ENCODE results near the gene STIMATE.

The STIMATE gene

DNA sequence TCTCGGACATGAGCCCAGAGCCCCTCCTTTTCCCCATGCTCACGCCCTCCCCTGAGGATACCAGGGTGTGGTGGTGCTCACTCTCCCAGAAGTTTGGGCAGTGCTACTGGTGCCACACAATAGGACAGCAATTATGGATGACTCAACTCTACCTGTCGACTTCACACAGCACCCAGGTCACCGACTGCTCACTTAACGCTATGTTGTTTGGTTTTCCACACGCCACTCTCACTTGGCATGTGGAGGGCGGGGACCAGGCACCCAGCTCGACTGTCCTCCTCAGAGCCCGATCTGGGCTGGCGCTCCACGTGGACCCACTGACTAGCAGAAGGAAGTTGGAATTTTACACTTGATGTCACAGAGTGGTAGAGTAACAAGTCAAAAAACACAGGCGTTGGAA, 30.9 kb downstream of the STIMATE start:
- DNase-seq (ENCODE audit: low spot score): no peak

DNA sequence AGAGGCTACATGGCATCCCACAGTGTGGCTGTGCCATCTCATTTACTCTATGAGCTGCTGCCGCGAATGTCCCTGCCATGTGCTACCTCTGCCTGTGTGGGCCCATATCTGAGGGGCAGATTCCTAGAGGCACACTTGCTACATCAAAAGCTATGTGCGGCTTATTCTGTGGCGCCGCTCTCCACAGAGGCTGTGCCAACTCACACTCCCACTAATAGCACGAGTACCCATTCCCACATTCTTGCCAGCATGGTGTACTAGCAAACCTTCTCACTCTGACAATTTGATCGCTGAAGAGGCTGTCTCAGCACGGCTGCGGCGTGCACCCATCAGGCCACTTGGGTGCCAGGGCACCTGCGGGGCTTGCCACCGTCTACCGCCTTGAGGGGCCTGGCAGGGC, 31.4 kb downstream of the STIMATE start:
- no peak for DNase-seq (ENCODE audit: low spot score)

DNA sequence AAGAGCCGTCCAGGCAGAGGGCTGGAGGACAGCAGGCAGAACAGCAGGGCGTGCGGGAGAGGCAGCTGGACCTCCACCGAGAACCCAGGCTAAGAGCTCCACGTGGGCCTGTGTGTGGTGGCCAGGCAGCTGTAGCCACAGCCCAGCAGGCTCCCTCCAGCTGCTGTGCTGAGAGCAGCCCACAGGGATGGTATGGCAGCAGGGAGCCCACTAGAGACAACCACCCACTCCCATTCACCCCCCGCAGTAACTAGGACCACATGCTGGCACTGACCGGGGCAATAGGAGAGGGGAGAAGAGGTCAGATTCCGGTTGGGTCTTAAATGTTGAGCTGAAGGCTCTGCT, 37.0 kb downstream of the STIMATE start:
- no peak for DNase-seq (ENCODE audit: low spot score)

DNA sequence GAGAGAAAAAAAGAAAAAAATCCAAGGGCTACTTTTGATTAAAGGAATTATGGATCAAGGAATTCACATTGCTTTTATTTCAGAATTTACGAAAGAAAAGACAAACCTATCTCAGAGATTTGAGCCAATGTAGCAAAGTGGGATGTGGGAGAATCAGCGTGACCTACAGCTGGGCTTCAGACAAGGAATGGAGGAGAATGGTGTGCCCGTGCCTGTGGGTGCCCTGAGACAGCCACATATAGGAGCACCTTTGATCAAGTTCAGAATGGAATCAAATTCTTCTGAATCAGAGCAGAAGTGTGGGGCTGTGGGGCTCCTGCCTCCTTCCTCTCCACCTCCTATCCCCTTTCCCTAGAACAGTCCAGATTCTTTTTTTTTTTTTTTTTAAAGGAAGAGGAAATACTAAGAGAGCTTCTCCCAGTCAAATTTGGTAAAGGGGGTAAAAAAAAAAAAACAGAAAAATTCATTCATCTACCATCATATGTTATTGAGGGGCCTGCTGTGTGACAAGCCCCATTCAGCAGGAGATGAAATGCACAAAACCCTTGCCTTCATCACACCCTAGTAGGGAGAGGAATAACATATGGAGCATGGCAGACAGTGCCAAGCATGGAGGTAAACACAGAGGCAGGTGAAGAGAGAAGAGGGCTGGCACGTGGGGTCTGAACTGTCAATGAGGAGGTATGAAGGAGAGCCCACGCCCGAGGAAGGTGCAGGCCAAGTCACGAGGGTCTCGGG, 37.5 kb downstream of the STIMATE start:
- no peak for DNase-seq (ENCODE audit: low spot score)

DNA sequence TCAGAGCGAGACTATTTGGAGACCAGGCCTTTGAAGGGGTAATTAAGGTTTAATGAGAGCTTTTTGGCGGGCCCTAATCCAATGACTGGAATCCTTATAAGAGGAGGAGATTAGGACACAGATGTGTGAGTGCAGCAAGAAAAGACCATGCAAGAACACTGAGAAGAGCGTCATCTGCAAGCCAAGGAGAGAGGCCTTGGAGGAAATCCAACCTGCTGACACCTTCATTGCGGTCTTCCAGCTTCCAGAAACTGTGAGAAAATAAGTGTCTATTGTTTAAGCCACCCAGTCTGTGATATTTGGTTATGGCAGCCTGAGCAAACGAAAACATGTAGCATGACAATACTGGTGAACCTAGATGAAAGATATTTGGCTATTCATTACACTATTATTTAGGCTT, 39.5 kb downstream of the STIMATE start:
- DNase-seq (ENCODE audit: low spot score): no peak

DNA sequence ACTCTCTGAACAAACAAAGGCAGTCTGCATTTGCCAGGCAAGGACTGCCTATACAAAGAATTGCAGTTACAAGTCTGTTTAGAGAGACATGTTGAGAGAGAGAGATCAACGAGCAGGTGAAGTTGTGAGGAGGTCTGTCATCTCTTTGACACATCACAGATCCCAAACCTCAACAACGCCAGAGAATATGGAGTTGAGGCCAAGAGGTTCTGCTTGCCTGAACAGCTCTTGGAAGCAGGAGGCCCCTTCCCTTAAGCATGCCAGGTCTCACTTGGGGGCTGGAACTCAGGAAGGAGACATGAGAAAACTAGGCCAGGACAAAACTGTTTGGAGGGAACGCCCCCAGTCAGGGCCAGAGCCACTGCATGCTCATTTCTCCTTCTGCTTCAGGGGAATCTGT, 40.2 kb downstream of the STIMATE start:
- DNase-seq (ENCODE audit: low spot score): no peak

DNA sequence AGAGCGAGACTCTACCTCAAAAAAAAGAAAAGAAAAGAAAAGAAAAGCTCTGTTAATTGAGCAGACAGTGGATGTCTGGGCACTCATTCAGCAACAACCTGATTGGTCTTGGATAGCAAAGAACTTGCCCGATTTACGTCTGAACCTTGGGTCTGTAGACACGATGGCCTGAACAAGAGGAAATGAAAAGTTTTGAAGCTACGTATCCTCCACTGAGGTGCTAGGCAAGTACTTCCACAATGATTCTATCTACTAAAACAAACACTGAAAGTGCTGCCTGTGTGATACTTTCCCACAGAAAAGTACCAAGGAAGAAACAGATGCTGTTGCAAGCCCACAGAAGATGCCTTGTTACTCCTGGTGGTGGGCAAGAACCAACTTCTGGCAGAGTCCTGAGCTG, 40.7 kb downstream of the STIMATE start:
- no peak for DNase-seq (ENCODE audit: low spot score)

DNA sequence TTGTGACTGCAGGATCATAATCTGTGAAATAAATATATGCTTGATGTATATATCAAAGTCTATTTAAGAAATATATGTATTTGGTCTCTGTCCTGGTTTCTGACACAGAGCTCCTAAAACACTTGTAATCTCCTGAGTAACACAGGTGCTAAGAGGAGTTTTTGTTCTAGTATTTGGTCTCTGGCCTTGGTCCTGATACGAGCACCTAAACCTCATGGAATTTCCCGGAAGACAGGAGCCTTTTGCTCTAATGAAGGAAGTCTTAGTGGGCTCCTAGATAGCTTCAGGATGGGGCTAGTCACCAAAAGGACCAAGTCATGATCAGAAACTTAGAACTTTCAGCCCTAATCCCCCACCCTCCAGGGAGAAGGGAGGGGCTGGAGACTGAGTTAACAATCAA, 43.3 kb downstream of the STIMATE start:
- DNase-seq (ENCODE audit: low spot score): no peak

DNA sequence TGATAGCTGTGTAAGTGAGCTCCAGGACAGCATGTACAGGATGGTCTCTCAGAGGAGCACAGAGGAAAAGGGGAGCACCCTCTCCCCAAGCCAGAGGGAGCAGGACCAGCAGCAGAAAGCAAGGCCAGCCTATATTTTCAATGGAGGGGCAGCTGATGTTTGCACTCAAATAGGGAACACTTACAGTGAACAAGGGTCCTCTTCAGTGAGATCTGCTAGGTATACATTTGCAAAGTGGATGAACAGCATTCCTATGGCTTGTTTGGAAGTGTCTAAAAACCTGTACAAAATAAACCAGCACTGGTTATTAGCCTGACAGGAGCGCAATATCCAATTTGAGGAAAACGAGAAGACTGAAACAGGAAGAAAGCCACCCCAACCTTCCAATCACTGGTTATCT, 44.9 kb downstream of the STIMATE start:
- no peak for DNase-seq (ENCODE audit: low spot score)

DNA sequence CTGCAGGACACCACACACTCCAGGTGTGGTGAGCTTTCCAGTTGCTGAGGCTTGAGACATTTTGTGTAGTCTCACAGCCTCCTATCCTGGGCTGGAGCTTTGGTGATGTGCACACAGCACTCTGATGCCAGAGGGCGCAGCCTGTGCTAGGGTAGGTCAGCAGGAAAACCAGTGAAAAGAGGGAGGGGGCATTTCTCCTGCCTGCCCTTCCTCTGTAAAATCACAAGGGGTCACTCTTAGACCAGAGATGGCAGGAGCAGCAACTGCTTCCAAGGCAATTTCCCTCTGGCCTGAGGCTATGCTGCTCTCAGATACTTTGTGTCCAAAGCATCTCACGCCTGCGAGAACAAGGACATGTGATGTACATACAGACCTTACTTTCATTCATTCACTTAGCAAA, 46.0 kb downstream of the STIMATE start:
- DNase-seq (ENCODE audit: low spot score): no peak

DNA sequence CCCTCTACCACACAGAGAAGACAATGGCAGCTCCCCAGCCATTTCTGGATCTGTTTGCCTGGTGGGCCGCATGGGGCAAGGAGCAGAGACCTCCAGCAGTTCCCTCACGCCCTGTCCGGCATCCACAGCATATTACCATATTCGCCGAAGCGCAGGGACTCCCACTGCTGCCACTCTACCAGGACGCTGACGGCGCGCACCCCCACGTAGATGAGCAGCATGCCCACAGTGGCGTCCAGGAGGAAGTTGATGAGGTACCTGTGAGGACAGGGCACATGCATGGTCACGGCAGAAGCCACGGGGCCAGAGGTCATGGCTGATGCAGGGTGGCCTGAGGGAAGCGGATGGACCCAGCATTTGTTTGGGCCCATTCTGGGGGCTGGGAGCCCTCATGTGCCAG, 47.7 kb downstream of the STIMATE start:
- no peak for DNase-seq (ENCODE audit: low spot score)

DNA sequence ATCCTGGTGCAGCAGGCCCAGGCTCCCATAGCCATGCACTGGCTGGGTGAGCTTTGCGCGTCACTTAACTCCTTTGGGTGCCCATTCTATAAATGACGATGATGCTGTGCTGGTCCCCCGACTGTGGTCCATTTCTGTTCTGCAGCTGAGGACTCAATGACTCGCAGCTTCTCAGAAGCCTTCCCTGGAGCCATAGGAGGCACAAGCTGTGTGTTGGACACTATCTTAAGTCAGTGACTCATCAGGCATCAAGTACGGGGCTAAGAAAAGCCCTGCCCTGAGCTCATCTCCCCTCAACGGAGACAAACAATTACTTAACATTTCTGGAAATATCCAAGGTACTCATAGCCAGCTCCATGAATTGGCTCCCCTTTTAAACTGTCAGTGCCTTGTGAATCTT, 48.7 kb downstream of the STIMATE start:
- no peak for DNase-seq (ENCODE audit: low spot score)

DNA sequence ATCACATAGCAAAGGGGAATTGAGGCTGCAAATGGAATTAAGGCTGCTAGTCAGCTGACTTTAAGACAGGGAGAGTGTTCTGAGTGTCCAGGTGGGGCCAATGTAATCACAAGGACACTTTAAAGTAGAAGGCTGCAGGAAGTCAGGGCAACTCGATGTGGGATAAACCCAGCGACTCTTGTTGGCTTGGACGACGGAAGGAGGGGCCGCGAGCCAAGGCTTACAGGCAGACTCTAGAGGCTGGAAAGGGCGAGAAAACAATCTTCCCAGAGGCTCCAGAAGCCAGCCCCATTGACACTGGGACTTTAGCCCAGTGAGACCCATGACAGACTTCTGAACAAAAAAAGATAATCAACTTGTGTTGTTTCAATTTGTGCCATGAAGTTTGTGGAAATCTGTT, 49.6 kb downstream of the STIMATE start:
- DNase-seq (ENCODE audit: low spot score): no peak

DNA sequence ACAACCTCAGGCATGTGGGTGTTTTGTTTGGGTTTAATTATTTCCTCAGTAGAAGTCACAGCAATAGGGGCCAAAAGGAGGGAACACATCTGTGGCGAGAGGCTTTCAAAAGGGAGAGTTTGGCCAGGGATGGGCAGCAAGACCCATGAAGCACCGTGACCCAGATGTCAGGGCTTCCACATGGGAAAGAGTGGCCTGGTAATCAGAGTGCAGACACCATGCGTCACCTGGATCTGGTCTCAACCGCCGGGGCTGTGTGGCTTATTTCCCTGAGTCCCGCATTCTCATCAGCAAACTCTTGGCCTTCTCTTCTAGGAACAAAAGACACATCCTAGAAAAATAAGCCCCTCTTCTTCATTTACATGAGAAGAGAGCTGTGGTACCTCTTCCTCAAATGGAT, 50.1 kb downstream of the STIMATE start:
- no peak for DNase-seq (ENCODE audit: low spot score)

DNA sequence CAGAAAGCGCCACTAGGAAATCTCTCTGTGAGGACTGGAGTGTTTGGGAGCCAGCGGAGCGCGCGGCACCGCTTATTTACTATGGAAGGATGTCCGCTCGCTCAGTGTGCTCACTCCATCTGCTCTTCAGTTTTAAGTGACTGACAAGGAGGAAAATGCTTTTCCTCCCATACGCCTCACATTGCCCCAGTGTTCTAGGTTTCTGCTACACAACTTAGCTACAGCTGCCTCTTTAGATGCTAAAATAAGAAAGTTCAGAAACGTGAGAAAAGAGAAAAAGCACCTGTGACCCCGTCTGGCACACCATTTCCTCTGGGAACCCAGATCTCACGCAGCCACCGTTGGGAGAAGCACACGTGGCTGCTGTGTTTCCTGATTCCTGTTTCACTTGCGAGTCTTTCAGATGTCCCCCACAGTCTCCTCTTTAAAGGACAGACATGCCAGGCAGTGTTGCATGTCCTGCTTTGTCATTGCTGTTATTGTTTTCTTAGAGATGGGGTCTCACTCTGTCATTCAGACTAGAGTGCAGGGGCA, 50.8 kb downstream of the STIMATE start:
- no peak for DNase-seq (ENCODE audit: low spot score)

DNA sequence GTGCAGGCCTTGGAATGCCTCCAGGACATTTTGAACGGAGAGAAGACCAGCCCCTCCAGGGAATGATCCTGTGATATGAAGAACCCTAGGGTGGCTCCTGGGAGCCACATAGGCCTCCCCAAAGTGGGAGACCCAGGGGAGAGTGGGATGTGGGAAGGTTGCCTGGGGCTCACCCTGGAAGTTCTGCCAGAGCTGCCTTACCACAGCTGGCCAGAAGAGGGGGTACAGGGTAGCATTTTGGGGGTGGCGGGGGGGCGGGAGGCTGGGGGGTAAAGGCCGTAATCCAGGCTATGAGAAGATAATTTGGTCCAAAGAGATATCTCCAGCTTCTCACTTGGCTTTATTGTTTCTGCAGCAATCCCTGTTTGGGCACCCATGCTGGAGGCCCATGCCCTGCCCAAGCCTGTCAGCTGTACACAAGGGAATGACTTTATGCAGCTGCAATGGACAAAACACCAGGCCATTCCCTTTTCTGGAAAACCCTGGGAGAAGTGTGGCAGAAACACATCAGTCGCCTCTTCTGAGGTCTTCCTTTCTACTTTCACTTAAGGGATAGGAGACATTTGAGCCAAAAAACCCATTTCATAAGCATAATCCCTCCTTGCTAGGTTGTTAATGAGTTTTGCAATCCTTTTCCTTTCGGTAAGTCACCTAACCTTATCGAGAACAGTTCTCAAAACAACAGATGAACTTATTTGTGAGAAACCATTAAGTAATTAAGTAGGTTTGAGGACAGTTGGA, 51.5 kb downstream of the STIMATE start:
- no peak for DNase-seq (ENCODE audit: low spot score)

DNA sequence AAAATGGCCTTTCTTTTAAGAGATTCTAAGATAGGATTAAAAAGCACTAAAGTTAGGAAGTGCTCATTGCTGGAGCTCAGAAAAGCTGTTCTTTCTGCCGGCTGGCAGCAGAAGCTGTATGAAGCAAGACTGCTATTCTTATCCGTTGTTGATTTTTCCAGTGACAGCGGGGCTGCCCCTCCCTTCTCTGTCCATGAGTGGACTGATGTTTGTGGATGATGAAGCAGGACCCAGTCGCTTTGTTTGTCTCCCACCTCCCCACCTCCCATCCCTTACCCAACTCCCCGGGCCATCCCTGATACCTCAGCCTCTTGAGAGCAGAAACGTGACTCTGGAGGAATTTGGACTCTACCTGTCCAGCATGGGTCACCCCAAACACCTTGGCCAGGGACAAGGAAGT, 52.2 kb downstream of the STIMATE start:
- DNase-seq (ENCODE audit: low spot score): no peak

DNA sequence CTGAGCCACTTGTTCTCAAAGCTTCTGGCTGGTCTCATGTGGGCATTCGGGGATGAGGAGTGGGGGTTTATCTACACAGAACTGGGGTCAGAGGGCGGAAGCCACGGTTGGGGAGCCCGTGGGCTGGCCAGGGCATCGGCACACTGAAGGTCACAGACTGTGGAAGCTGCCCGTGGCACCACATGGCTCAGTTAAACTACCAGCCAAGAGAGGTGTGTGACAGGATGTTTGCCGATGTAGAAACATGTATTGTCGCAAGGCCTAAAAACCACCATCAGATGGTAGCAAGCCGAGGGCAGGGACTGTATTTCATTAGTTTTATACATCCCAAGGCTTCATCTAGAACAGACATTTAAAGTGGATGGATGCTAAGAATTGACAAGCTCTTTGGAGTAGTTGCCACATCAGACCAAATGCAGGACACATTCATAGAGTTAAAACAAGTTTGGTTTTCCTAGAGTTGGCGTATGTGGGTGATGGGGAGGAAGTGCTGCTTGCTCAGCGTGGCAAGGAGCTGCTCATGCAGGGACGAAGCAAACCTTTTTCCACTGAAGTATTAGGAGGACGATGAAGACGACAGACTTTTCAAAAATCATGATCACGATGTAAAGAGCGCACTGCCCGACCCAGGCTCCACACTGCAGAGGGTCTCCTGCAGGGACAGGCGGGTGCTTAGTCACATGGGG, 52.9 kb downstream of the STIMATE start:
- DNase-seq (ENCODE audit: low spot score): no peak

DNA sequence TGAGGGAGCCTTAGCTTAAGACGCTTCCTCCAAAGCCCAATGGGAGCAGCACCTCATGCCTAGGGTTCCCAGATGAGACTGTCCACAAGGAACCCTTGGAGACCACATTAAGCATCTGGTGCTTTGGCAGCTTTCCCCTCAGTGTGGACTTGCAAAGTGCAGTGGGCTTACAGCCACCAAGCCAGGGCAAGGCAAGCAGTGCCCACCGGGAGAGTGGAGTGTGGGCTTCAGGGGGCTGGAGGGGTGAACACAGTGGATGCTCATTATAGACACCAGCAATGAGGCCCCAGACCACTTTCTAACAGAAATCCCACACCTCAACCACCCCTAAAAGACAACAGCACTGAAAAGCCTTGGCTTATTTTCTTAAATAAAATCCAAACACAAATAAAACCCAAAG, 53.5 kb downstream of the STIMATE start:
- no peak for DNase-seq (ENCODE audit: low spot score)

DNA sequence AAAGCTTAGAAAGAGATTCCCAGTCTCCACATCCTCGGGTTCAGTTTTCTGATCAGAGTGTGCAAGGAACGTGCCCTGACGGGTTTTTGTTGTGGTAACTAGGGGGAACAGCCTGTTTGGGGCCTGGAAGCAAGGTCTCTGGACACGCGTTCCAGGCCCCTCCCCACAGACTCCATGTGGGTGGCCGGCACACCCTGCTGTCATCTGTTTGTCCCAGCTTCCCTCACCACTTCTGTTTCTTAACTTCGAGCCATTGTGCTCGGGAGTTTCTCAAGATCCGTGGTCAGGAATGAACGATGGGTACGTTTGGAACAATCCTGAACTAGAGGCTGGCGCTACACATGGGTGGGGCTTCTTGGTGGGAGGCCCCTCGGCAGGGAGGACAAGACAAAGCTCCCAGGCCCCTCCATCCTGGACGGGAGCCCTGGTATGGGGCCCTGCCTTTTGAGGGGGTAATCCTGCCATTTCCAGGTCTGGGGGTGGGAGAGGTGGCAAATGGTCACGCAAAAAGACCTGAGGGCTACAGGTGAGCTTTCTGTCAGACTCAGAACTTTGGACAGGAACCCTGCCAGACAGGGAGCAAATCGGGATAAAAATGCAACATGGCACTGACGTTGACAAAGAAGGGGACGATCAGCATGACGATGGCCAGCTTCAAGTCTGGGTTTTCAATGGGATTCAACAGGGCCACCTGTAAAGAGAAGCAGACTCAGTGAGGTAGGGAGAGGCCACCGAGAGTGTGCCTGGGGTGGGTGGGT, 54.1 kb downstream of the STIMATE start:
- no peak for DNase-seq (ENCODE audit: low spot score)

DNA sequence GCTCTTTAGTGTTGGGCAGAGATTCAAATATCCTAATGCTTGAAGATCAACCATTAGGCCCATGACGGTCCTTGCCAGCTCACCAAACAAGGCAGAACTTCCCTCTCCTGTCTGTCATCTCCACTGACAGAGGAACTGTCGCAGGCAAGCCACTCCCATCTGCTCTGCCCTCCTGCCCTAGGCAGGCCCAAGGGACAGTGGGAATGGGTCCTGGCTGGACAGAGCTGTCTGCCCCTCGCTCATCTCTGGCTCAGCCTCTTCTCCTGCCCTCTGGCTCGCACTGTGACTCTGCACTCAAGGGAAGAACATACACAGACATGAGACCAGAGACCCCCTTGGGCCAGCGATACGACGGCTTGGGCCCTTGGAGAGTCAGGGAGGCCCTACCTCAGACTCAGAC, 54.9 kb downstream of the STIMATE start:
- no peak for DNase-seq (ENCODE audit: low spot score)

DNA sequence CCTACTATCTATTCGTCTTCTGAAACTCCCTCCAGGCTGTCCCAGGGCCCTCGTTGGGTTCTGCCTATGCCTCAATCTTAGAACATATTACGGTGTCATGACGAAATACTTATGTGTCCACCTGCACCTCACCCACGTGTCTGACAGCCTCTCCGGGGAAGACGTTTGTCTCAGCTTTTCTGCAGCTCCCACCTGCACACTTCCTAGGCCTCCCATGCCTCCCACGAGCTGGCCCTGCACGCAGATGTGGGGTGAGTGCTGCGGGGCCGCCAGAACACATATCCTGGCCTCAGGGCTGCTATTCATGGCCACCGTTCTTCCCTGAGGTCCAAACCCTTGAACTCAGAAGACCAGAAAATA, 55.4 kb downstream of the STIMATE start:
- no peak for DNase-seq (ENCODE audit: low spot score)

All from CD4-positive, alpha-beta T cell treated with Interleukin-6 at 100 ng/mL for 8 hours (primary cell).